GM18867 (cell line): Measurements from ENCODE around the gene SYNGR3.
"Not testable (repeated sequence)": the region's sequence is repeated elsewhere in the genome, so short reads cannot be mapped to it uniquely, and the experiment has no call there.

Experiments
- ATAC-seq: cut with Tn5 transposase; IDR thresholded peaks from one replicate; pipeline ENCODE4 v1.9.1; 2021; ENCODE audit warnings: mild to moderate bottlenecking, moderate library complexity; ENCODE audit not compliant: unreplicated experiment

Gene SYNGR3

DNA sequence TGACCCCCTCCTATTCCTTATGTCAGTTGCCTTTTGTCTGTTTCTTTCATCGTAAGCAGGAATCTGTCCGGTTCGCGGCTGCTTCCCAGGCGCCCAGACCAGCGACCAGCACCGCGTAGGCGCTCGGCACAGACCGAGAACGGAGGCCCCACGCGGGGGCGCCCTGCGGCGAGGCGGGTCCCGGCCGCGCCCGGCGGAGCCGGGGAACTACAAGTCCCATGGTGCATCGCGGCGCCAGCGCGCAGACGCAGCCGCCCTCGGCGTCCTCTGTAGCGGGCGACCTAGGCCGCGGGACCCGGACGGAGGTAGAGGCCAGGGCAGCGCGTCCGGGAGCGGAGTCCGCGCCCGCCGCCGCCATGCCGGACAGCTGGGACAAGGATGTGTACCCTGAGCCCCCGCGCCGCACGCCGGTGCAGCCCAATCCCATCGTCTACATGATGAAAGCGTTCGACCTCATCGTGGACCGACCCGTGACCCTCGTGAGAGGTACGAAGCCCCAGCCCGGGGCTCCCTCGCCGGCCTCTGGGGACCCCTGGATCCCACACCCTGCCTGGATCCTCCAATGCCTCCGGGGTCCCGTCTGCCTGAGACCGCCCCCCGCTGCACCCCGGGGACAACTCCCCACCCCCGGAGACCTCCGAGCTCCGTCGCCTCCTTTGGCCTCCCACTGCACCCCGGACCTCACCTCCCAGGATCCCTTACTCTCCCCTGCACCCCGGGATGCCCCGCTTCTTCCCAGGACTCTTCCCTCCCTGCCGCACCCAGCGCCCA, 30.3 kb upstream of the SYNGR3 start, which contains the start of gene NDUFB10:
Gene NDUFB10, plus strand, starts transcription at position 270 of the 771 bp plus-strand sequence. Its CDS starts 87 bp downstream, at position 357.
- peak; percentile 76 for ATAC-seq

DNA sequence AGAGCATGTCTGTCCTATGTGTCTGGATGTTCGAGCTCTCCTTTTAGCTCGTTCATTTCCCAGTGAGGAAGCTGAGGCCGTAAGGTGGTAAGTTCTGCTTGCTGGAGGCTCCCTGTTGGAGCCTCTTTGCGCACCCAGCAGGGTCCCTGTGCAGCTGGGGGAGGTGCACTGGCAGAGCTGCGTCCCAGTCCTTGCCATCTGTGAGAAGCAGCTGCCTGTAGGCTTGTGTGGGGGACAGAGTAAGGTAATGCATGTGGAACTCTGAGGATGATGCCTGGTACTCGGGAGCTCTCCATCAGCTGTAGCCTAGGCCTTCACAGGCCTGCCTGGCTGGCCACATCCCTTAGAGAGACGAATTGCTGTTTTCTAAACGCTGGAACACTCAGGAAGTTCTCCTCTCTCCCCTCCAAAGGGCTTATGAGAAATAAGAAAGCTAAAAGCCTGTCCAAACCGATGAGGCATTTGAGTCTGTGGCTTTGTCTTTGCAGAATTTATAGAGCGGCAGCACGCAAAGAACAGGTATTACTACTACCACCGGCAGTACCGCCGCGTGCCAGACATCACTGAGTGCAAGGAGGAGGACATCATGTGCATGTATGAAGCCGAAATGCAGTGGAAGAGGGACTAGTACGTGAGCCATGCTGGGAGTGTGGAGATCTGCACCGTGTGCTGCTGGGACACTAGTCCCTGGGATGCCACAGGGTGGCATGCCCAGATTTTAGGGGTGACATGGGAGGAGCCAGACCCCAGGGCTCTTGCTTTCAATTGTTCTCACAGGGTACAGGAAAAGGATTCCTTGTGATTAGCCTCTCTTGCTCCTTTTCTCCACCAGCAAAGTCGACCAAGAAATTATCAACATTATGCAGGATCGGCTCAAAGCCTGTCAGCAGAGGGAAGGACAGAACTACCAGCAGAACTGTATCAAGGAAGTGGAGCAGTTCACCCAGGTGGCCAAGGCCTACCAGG, 28.8 kb upstream of the SYNGR3 start:
- ATAC-seq: no peak

DNA sequence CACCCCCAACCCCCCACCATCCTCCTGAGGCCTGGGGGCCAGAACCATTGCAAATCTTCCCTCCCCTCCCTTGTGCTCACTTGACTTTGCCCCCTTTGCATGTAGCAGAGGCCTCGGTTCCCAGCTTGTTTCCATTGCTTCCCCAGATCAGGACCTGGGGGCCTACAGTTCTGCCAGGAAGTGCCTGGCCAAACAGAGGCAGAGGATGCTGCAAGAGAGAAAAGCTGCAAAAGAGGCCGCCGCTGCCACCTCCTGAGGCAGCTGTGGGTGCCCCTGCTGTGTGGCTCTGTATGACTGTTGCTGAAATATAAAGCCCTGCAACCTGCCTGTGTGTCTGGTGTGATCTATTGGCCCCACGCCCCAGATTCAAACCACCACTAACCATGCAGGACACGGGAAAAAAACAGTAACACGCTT, 28.1 kb upstream of the SYNGR3 start:
- no peak for ATAC-seq

DNA sequence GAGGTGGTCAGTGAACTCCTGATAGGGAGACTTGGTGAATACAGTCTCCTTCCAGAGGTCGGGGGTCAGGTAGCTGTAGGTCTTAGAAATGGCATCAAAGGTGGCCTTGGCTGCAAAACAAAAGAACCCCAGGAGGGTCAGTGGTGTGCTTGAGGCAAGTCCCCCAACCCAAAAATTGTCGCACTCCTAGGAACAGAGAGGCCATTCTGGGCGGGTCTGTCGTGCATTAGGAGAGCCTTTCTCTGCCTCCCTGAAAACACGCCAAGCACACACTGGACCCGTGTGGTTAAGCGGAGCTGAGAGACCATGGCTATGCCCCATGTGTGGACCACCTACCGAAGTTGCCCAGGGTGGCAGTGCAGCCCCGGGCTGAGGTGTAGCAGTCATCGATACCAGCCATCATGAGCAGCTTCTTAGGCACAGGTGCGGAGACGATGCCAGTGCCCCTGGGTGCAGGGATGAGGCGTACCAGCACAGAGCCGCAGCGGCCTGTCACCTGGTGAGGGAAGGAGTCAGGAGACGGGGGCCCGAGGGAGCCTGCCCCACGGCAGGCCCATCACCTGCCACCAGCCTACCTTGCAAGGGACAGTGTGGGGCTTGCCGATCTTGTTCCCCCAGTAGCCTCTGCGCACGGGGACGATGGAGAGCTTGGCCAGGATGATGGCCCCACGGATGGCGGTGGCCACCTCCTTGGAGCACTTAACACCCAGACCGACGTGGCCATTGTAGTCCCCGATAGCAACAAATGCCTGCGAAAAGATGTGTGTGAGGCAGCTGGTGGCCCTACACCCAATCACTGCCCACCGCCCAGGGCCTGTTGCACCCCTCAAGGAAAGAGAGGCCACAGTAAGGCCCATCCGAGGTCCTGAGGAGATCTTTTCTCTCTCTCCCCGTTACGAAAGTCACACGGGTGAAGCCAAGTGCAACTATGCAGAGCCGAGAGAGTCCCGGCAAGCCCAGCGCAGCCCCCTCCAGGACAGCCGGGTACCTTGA, 27.3 kb upstream of the SYNGR3 start:
- not testable (repeated sequence) for ATAC-seq

DNA sequence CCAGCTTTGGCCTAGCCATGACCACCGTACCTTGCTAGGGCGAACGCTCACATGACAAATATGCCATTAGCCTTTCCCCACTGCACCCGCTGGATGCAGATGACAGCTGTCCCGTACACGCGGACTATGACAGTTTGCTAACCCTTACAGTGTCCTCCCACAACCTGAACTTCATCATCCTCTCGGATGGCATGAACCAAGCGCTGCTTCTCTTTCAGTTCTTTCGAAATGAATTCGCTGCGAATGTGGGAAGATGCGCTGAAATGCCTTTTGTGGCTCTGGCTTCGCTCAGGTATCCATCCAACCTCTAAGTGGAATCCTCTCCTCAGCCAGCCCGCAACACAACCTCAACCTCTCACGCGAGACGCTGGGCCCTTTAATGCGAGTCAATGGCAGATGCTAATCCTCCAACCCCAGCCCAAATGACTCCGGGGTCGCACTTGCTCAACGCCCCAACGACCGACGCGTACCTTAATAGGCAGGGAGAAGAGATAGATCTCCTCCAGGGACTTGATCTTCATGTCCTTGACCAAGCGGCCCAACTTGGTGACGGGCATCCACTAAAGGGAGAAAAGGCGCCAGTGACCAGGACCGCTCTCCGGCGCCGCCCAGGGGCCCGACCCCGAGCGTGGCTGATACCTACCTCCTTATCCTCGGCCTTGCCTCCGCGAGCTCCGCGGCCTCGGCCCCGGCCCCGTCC, 25.8 kb upstream of the SYNGR3 start:
- peak; percentile 4 for ATAC-seq

DNA sequence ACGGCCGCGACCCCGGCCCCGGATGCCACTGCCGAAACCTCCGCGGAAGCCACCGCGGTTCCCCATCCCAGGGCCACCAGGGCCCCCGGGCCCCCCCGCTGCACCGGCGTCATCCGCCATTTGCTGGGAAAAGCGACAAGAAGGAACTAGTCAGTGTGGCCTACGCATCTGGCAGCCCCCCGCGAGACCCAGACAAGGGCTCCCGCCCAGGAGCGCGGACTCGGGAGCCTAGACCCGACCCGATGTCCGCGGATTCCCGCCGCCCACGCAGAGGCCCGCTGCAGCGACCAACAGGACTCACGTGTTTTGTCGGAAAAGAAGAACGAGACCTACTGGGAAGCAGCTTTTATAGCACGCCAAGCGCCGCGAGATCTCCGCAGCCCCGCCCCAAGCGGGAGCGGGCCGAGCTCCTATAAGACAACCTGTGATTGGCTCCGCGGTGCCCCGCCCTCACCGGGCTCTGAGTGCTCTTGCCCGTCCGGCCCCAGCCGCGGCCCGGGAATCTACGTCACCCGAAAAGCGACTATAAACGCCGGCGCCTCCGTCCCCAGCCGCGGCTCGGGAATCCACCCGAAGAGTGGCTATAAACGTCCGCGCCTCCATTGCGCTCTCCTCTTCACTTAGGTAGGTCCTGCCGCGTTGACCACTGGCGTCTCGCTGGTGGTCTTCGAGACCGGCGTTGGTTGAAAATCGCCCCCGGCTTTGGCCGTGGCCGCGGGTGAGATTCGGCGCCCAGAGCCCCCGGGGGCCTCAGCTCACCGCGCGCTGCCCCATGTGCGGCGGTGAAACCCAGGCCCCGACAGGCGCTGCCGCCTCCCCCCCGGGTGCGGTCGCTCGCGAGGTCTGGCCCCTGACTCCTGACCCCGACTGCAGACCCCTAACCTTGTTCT, 25.0 kb upstream of the SYNGR3 start, which contains the start of gene RPS2:
Gene RPS2, minus strand, starts transcription at position 321 of the 890 bp plus-strand sequence. Its CDS starts 201 bp downstream, at position 120.
- ATAC-seq: peak; percentile 83

DNA sequence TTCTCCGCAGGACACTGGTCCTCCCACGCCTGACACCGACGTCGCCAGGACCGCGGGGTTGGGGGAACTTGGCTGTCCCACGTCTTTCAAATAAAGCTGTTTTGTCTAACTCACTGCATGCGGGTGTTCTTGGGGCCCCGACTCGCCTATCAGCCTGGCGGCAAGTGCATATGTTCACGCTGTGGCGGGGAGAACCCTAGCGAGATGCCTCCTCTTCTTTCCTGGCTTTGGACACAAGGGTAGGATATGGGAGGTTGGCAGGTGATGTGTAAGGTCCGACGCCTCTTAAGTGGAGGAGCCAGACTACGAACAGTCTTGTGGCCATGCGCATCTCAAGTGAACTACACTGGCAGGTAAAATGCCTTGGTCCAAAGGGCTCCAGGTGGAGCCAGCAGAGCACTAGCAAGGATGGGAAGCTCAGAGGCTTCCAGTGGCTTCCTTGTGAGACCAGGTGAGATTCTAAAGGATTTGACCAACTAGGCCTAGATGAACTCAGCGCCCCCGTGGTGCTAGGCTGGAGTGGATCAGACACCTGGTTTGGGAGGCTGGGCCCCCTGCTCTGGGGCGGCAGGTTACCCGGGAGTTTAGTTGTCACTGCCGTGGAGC, 24.3 kb upstream of the SYNGR3 start:
- no peak for ATAC-seq

DNA sequence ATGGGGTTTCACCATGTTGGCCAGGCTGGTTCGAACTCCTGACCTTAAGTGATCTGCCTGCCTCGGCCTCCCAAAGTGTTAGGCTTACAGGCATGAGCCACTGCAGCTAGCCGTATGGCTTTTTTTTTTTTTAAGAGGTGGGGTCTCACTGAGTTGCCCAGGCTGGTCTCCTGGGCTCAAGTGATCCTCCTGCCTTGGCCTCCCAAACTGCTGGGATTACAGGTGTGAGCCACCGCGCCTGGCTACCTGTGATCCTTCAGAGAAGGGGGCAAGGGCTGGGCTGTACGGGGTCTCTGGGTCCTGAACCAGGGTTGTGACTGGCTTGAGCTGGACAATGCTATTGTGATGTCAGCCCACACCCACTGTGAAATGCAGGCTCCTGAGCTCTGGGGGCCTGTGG, 23.3 kb upstream of the SYNGR3 start, which contains the start of gene RNF151:
Gene RNF151, plus strand, starts transcription at position 397 of the 400 bp plus-strand sequence. CDS start 26 bp downstream, outside the sequence.
- ATAC-seq: no peak

DNA sequence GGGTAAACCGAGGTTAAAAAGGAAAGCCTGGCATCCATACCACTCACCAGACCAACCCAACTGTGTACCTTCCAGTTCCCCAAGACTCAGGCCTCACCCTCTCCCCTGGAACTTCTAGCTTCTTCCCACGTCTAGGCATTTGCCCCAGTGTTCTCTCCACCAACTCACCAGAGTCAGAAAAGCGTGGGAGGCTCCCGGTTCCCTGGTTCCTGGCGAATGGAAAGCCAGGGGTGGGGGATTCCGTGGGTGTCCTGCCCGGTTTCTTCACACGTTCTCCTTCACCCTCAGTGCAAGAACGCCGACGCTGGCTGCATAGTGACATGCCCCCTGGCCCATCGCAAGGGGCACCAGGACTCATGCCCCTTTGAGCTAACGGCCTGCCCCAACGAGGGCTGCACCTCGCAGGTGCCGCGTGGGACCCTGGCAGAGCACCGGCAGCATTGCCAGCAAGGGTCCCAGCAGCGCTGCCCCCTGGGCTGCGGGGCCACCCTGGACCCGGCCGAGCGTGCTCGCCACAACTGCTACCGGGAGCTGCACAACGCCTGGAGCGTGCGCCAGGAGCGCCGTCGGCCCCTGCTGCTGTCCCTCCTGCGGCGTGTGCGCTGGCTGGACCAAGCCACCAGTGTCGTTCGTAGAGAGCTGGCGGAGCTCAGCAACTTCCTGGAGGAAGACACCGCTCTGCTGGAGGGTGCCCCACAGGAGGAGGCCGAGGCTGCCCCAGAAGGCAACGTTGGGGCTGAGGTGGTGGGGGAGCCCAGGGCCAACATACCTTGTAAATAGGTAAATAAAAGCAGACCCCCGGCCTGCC, 21.4 kb upstream of the SYNGR3 start:
- no peak for ATAC-seq

DNA sequence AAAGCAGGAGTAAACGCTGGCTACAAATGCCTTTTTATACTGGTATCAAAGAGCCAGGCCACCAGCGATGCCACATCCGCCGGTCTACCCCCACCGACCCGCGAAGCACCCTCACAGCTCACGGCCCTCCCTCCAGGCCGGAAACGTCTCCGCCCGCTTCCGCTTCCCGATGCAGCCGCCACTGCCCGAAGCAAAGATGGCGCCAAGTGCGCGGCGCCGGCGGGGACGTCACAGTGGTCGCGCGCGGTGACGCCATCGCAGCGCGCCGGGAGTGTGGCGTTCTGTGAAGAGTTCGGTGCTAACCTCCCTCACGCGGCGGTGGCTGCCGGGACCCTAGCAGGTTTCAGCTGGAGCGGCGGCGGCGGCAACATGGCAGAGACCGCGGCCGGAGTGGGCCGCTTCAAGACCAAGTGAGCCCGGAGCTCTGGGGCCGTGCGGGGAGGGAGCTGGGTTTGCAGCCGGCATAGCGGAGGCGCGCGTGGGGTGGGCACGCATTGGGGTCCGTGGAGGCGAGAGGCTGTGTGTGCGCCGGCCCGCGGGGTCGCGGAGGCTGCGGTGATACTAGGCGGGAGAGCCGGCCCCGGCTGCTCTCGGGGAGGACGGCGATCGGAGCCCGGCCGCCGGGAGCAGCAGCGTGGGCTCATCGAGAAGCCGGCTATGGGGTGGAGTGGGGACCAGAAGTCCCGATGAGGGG, 17.8 kb upstream of the SYNGR3 start, which contains the start of gene TBL3:
Gene TBL3, plus strand, starts transcription at position 258 of the 694 bp plus-strand sequence. Its CDS starts 112 bp downstream, at position 370.
- ATAC-seq: peak; percentile 81

DNA sequence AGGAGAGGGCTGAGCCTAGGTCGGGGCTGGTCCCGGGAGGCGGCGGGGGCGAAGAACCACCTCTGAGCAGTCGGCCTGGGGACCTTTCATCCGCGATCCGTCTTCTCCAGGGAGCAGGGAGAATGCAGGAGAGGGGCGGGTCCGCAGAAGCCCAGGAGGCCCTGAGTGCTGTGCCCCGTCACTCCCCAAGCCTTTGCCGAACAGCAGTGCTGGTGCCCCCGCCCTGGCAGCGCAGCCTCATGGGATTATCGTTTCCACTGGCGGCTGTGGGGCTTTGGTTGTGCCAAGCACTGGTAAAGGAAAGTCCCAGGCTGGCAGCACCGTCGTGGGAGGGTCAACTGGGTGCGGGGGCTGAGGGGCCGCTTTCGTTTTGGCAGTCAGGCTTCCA, 17.3 kb upstream of the SYNGR3 start:
- ATAC-seq: no peak

DNA sequence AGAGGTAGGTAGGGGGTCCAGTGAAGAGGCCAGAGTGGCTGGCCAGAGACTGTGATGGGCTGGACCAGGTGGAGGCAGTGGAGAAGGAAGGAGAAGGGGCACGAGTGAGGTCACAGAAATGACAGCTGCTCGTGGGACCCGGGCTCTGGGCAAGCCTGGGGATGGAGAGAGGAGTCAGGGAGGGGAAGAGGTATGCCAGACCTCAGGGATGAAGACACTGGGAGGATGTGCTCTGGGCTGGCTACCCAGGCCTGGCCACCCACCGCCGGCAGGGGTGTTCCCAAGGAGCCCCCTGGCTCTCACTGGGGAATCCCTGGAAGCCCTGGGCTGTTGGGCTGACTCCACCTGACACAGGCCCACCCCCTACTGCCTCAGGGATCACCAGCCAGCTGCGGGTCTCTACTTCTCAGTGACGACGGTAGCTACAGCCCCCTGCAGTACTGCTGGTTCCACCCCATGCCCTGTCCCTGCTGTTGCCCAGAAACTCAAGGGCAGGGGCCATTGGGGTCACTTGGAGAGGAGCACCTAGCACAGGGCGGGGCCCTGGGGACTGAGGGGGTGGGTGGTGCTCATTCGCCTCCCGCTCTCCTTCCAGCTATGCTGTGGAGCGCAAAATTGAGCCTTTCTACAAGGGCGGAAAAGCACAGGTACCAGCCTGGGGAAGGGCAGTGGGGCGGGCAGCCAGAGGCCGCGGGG, 16.2 kb upstream of the SYNGR3 start:
- no peak for ATAC-seq

DNA sequence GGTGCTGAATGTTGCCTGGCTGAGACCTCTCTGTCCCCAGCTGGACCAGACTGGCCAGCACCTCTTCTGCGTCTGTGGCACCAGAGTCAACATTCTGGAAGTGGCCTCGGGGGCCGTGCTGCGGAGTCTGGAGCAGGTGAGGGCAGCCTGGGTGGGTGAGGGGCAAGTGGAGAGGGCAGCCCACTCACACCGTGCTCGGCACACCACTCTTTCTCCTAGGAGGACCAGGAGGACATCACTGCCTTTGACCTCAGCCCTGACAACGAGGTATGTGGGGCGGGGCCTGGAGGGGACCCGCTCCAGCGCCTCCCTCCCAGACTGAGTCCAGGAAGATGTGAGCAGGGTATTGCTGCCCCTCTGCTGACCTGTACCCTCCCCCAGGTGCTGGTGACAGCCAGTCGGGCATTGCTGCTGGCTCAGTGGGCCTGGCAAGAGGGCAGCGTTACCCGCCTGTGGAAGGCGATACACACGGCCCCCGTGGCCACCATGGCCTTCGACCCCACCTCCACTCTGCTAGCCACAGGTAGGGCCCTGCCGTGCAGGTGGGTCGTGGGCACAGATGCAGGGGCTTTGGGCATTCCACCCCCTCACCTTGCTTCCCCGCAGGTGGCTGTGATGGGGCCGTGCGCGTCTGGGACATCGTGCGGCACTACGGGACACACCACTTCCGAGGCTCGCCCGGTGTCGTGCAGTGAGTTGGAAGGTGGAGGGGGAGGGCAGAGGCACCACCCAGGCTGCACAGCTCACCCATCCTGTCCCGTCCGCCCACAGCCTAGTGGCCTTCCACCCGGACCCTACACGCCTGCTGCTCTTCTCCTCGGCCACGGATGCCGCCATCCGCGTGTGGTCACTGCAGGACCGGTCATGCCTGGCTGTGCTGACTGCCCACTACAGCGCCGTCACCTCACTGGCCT, 15.4 kb upstream of the SYNGR3 start:
- no peak for ATAC-seq

DNA sequence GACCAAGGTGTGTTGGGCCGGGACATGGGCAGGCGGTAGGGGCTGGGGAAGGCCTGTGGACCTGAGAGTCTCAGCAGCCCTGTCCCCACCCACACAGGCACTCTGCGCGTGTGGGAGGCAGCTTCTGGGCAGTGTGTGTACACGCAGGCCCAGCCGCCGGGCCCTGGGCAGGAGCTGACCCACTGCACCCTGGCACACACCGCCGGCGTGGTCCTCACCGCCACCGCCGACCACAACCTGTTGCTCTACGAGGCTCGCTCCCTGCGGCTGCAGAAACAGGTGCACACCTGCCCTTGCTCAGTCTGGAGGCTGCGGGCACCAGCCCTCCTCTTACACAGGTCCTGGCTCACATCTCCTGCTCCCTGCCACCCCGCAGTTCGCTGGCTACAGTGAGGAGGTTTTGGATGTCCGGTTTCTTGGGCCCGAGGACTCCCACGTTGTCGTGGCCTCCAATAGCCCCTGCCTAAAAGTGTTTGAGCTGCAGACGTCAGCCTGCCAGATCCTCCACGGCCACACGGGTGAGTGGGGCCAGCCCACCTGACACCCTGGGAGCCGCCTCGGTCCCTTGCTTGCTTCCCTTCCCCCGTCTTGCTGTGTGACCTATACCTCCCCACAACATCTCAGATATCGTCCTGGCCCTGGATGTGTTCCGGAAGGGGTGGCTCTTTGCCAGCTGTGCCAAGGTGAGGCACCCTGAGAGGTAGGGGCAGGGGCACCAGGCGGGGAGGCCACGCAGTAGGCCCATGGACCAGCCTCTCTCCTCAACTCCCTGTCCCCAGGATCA, 14.1 kb upstream of the SYNGR3 start:
- no peak for ATAC-seq
